Coronary artery (tissue), 2 donors: ENCODE data around the gene HDAC7.

Source experiments
- DNase-seq: peaks from one replicate; pipeline ENCODE4 v3.0.0-alpha.2; 2017; ENCODE audit warnings: low spot score
- H3K27ac ChIP-seq, 2 donors: fragments of 200-600 bp; sonication (generic); one replicate each; pipeline ENCODE4 v1.5.1; 2016 to 2019
- H3K4me3 ChIP-seq: fragments of 200-600 bp; sonication (generic); 2 replicates; pipeline ENCODE4 v1.5.1; 2016; ENCODE audit warnings: mild to moderate bottlenecking, moderate library complexity
- TF ChIP-seq, protein P1 (sequence below): fragments of 200-600 bp; sonication (generic); IDR thresholded peaks from one replicate; pipeline ENCODE4 v1.5.1; 2019; ENCODE audit warnings: antibody characterized with exemption

HDAC7 gene

DNA sequence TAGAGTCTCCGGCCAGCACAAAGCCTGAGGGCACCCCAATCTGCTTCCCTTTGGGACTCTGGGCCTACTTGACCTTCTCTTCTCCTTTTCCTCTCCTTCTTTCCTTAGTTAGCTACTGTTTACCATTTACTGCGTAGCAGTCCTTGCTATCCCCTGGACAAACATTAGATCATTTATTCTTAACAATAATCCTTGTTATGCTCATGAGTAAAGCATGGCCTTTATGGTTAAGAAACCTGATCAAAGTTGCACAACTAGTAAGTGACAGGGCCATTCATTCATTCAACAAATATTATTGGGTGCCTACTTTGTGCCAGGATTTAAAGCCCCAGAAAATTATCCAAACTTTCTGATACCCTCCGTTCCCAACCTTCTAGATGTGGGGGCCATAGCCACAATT lies 3.2 kb upstream of the HDAC7 start:
- peak overlapping the region; percentile 96 to 100 for H3K27ac ChIP-seq
- no peak for DNase-seq

DNA sequence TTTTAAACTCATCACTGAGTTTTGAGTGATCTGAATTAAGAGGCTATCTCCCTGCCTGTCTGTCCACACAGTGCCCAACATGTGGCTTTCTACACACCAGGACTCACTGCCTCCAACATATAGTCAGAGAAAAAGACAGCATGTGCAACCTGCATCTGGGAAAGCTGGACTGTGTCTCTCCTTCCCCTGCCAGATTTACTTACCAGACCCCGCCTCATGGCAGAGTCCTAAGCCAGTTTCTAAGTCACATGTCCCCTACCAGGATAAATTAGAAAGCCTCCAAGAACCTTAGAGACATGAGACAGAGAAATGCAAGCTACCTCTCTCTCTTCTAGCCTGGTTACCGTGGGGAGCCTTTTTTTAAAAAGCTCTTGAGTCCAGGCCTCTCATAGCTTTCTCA lies 2.7 kb upstream of the HDAC7 start:
- TF ChIP-seq, protein P1, sequence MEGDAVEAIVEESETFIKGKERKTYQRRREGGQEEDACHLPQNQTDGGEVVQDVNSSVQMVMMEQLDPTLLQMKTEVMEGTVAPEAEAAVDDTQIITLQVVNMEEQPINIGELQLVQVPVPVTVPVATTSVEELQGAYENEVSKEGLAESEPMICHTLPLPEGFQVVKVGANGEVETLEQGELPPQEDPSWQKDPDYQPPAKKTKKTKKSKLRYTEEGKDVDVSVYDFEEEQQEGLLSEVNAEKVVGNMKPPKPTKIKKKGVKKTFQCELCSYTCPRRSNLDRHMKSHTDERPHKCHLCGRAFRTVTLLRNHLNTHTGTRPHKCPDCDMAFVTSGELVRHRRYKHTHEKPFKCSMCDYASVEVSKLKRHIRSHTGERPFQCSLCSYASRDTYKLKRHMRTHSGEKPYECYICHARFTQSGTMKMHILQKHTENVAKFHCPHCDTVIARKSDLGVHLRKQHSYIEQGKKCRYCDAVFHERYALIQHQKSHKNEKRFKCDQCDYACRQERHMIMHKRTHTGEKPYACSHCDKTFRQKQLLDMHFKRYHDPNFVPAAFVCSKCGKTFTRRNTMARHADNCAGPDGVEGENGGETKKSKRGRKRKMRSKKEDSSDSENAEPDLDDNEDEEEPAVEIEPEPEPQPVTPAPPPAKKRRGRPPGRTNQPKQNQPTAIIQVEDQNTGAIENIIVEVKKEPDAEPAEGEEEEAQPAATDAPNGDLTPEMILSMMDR = no peak
- DNase-seq = no peak
- no peak overlapping the region for H3K4me3 ChIP-seq
- peak overlapping the region; percentile 96 to 100 for H3K27ac ChIP-seq

More for the DNA sequence above, 3.2 kb upstream of the HDAC7 start:
- TF ChIP-seq, protein P1 = no peak
- no peak overlapping the region for H3K4me3 ChIP-seq

DNA sequence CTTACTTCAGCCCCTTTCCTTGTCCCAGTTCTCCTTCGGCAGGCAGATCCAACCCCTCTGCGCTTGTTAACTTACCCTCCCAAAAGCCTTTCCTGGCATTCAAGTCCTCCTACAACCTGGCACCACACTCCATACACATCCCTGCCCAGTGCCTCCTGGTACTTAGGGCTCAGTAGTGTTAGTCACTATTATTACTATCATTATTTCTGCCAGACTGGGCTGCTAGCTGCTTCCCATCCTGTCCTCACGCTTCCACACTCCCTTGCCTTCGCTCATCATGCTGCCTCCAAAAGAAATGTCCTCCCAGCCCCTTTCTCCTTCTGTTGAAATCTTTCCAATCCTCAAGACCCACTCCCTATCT lies 1.6 kb upstream of the HDAC7 start:
- DNase-seq = no peak
- peak overlapping the region; percentile 94 for H3K4me3 ChIP-seq
- TF ChIP-seq, protein P1 = no peak

DNA sequence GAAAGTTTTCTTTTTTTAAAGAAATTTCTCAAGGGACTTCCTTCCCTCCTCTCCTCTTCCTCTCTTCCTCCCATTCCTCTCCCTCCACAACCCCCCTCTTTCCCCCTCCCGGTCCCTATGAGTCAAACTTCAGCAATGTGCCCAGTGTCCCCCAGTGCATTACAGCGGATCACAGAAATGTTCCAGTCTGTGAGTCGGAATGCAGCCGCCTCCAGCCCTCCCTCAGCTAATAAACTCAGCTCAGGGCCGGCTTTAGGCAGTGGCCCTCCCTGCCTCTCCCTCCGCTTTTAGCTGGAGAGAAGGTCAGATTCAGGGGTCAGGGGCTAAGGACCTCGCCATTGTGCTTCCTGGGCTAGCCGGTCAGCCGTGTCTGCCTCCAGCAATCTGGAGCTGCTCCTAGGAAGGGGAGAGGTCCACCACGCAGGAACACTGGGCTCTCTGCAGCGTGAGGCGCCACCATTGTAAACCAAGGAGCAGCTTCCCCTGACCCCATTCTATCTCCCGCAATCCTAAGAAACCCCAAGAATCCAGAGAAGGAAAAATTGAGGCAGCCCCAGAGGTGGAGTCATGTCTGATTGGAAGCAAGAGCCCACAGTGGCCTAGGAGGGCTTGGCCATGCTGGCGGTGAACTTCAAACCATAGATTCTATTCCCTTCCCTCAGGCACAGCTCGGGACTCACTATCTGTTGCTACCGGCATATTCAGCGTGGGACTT lies 1.1 kb upstream of the HDAC7 start:
- TF ChIP-seq, protein P1 = no peak
- peak overlapping the region; percentile 94 for H3K4me3 ChIP-seq
- peak; percentile 97 for DNase-seq
- peak overlapping the region; percentile 96 to 100 for H3K27ac ChIP-seq

More for the DNA sequence above, 1.6 kb upstream of the HDAC7 start:
- H3K27ac ChIP-seq = peak overlapping the region; percentile 96 to 100

DNA sequence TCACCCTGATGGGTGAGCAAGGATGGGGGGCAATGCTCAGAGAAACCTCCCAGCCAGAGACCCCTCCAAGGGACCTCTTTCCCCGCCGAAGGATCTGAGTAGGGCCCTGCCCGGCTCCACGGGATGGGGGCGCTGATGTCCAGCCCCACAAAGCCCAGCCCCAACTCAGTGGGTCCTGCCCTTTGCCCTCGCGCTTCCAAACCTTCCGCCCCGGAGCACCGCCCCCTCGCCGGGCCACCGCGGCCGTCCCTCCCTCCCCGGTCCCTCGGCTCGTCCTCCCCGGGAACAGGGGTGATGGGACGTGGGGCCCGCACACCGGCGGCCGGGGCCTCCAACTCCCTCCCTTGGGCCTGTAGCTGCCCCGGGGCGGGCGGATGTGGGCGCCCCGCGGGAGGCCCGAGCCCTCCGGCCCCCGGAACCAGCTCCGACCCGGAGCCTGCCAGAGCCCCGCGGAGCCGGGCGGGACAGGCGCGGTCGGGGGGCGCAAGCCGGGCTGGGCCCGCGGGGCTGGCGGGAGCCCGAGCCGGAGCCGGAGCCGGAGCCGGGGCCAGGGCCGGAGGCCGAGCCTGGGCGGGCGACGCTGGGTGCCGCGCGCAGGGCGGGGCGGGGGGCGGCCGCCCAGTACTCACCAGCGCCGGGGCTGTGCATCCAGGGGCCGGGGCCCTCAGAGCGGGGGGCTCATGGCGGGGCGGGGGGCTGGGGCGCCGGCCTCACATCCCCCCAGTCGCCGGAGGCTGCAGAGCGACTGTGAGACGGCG lies 386 bp downstream of the HDAC7 start:
- TF ChIP-seq, protein P1 = no peak
- no peak for DNase-seq
- H3K4me3 ChIP-seq = peak overlapping the region; percentile 94
- H3K27ac ChIP-seq = peak overlapping the region; percentile 96 to 100

DNA sequence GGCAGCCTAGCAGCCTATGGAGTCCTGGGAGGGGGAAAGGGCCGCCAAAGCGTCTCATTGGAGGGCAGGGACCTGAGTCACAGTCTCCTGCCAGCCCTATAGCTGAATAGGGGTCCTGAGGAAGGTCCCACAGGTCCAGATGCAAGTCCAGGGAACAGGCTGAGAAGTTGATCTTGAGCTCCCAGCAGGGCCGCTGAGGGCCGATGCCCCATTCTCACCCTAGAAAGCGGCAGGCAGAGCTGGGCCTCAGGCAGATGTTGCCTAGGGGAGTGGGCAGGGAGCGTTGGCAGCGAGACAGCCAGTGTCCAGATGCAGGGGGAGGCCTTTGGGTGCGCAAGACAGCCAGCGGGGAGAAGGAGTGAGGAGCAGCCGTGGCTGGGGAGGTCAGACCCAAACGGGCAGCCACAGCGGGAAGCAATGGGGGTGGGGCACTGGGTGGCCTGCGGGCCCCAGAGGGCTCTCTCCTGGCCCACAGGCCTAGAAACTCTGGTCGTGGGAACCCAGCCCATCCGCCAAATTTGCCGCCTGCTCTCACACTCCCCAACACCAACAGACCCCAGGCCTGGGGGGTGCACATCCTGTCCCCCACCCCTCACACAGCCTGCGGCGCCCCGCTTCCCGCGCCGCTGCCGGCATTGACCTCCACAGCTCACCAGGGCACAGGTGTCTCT lies 1.1 kb downstream of the HDAC7 start:
- peak overlapping the region; percentile 94 for H3K4me3 ChIP-seq
- peak overlapping the region; percentile 96 to 100 for H3K27ac ChIP-seq
- DNase-seq = no peak
- TF ChIP-seq, protein P1 = no peak
